ENCODE results near the gene OR13C8.

- no peak for TF ChIP-seq FOS (IDR thresholded peaks at IDR 0.05; ENCODE audit: borderline replicate concordance, insufficient read depth, low read length)
- no peak for TF ChIP-seq EZH2 (IDR thresholded peaks at IDR 0.05; ENCODE audit: borderline replicate concordance, low read depth, low read length, severe bottlenecking)
- no peak for TF ChIP-seq CTCF (IDR thresholded peaks at IDR 0.05; ENCODE audit: extremely low read depth in 1 of 2, insufficient read depth in 1 of 2, low read depth in 1 of 2, low read length in 2 of 2)
Measured at GRCh38 chr9:104608336-104608735, 39.4 kb downstream of the OR13C8 start.

Measured in endothelial cell of umbilical vein (primary cell).